IMR-90 (cell line): ENCODE data around the gene SLC45A2. TPM values are rescaled to one million over a fixed set of nuclear protein-coding genes. Genes with fewer than 3 reads are reported as not detected.
"Not testable (repeated sequence)": the region's sequence is repeated elsewhere in the genome, so short reads cannot be mapped to it uniquely, and the experiment has no call there.

Source experiments
- ATAC-seq: fragments of 200-7000 bp; cut with Tn5 transposase; 2 replicates; pipeline ENCODE4 v1.9.1; 2020; ENCODE audit warnings: low read depth, mild to moderate bottlenecking, moderate library complexity
- BruUV-seq: library from RNA; stranded (reverse); fragments of 400-500 nt; replicated peaks from 2 replicates; lab custom pipeline; 2021; lab: Mats Ljungman, UMichigan
- CTCF ChIA-PET: fragments of 300-600 bp; formaldehyde crosslinking; extraction: SDS; loops from one replicate; lab custom pipeline; 2021; ENCODE audit warnings: antibody characterized with exemption; lab: Yijun Ruan, JAX
- POLR2A ChIA-PET: fragments of 300-600 bp; sonication (Branson Sonifier 250); formaldehyde crosslinking; loops from one replicate; lab custom pipeline; 2022; ENCODE audit warnings: antibody characterized with exemption; ENCODE audit not compliant: unreplicated experiment; lab: Charles Lee
- DNase-seq: peaks from one replicate; pipeline ENCODE4 v3.0.0; 2013
- H2AFZ ChIP-seq: replicated peaks from 2 replicates; pipeline ENCODE3; 2013; ENCODE audit warnings: low read length, mild to moderate bottlenecking; ENCODE audit not compliant: poor library complexity
- H2AK5ac ChIP-seq: 2 replicates; pipeline ENCODE4 v1.6.1; 2013; ENCODE audit warnings: low read depth, low read length, inconsistent platforms
- H2AK9ac ChIP-seq: replicated peaks from 2 replicates; pipeline ENCODE3; 2013; ENCODE audit warnings: mild to moderate bottlenecking, low read depth, low read length, moderate library complexity; ENCODE audit not compliant: poor library complexity
- H2BK120ac ChIP-seq: 2 replicates; pipeline ENCODE4 v1.6.1; 2013; ENCODE audit warnings: low read depth, low read length, inconsistent platforms
- H2BK15ac ChIP-seq: 3 replicates; pipeline ENCODE4 v1.6.1; 2013; ENCODE audit warnings: low read depth, low read length, inconsistent platforms
- H2BK20ac ChIP-seq: 2 replicates; pipeline ENCODE4 v1.6.1; 2013; ENCODE audit warnings: low read depth, mild to moderate bottlenecking, inconsistent platforms, low read length, moderate library complexity
- H2BK5ac ChIP-seq: 2 replicates; pipeline ENCODE4 v1.6.1; 2013; ENCODE audit warnings: mild to moderate bottlenecking, low read depth, low read length, inconsistent platforms; ENCODE audit not compliant: poor library complexity, severe bottlenecking
- H3K14ac ChIP-seq: replicated peaks from 2 replicates; pipeline ENCODE4 v1.6.1; 2013; ENCODE audit warnings: low read depth, low read length, inconsistent platforms
- H3K18ac ChIP-seq: 2 replicates; pipeline ENCODE4 v1.6.1; 2013; ENCODE audit warnings: low read depth, low read length, control low read depth
- H3K23ac ChIP-seq: 2 replicates; pipeline ENCODE4 v1.6.1; 2013; ENCODE audit warnings: low read depth, low read length, inconsistent platforms
- H3K27ac ChIP-seq: 2 replicates; pipeline ENCODE4 v1.5.1; 2013; ENCODE audit warnings: mild to moderate bottlenecking, control low read depth, low read length; ENCODE audit not compliant: insufficient read depth
- H3K27me3 ChIP-seq: 2 replicates; pipeline ENCODE4 v1.6.1; 2013; ENCODE audit warnings: low read length; ENCODE audit not compliant: control insufficient read depth, insufficient read depth
- H3K36me3 ChIP-seq: 2 replicates; pipeline ENCODE4 v1.6.1; 2013; ENCODE audit warnings: low read length, mixed read lengths; ENCODE audit not compliant: control insufficient read depth, insufficient read depth
- H3K4ac ChIP-seq: 2 replicates; pipeline ENCODE4 v1.6.1; 2013; ENCODE audit warnings: low read depth, low read length, inconsistent platforms
- H3K4me1 ChIP-seq: 2 replicates; pipeline ENCODE4 v1.6.1; 2013; ENCODE audit warnings: low read length, mixed read lengths; ENCODE audit not compliant: control insufficient read depth, insufficient read depth
- H3K4me2 ChIP-seq: 2 replicates; pipeline ENCODE4 v1.6.1; 2013; ENCODE audit warnings: low read depth, mild to moderate bottlenecking, control low read depth, low read length, moderate library complexity
- H3K4me3 ChIP-seq: 2 replicates; pipeline ENCODE4 v1.5.1; 2013; ENCODE audit warnings: low read depth, mild to moderate bottlenecking, control low read depth, low read length, moderate library complexity; ENCODE audit not compliant: insufficient read depth
- H3K56ac ChIP-seq: 2 replicates; pipeline ENCODE4 v1.6.1; 2013; ENCODE audit warnings: low read length, inconsistent platforms; ENCODE audit not compliant: insufficient read depth; ENCODE audit errors: extremely low read depth
- H3K79me1 ChIP-seq, 2 experiments: 2 replicates each; pipeline ENCODE4 v1.6.1; 2013; ENCODE audit warnings: low read length in 2 of 2, inconsistent platforms in 1 of 2, low read depth in 1 of 2
- H3K9ac ChIP-seq: 2 replicates; pipeline ENCODE4 v1.6.1; 2013; ENCODE audit warnings: low read depth, low read length, control low read depth
- H3K9me1 ChIP-seq: 2 replicates; pipeline ENCODE4 v1.6.1; 2013; ENCODE audit warnings: low read length, inconsistent platforms; ENCODE audit not compliant: insufficient read depth
- H3K9me3 ChIP-seq: 2 replicates; pipeline ENCODE4 v1.6.1; 2013; ENCODE audit warnings: low read length; ENCODE audit not compliant: control insufficient read depth, insufficient read depth
- H4K20me1 ChIP-seq: 2 replicates; pipeline ENCODE4 v1.6.1; 2013; ENCODE audit warnings: low read length, inconsistent platforms; ENCODE audit not compliant: insufficient read depth
- H4K5ac ChIP-seq: 2 replicates; pipeline ENCODE4 v1.6.1; 2013; ENCODE audit warnings: mild to moderate bottlenecking, low read depth, low read length, control low read depth
- H4K8ac ChIP-seq, 2 experiments: 2 replicates each; pipeline ENCODE4 v1.6.1; 2013; ENCODE audit warnings: low read depth in 2 of 2, low read length in 2 of 2, control low read depth in 1 of 2, inconsistent platforms in 1 of 2
- H4K91ac ChIP-seq: 2 replicates; pipeline ENCODE4 v1.6.1; 2013; ENCODE audit warnings: low read depth, low read length, inconsistent platforms; ENCODE audit not compliant: insufficient read depth
- MAFK ChIP-seq: IDR thresholded peaks from 2 replicates; pipeline ENCODE4 v1.6.1; 2012; ENCODE audit warnings: low read depth, low read length, improper control_type of control experiment
- RCOR1 ChIP-seq: IDR thresholded peaks from 2 replicates; pipeline ENCODE4 v1.6.1; 2012; ENCODE audit warnings: mild to moderate bottlenecking, low read length, improper control_type of control experiment; ENCODE audit not compliant: insufficient replicate concordance
- WGBS, 2 experiments: methylation state at CpG; one replicate each; pipeline versions ENCODE4 v1.1.5 to v1.1.7; 2013; ENCODE audit warnings: missing lambda C conversion rate in 2 of 2; ENCODE audit not compliant: insufficient read length in 1 of 2; ENCODE audit errors: extremely low coverage in 2 of 2; 5-methylcytosine and 5-hydroxymethylcytosine counted together
- dilution Hi-C: fragments of 300-500 bp; cut with HindIII; formaldehyde crosslinking; loops from one replicate; pipeline ENCODE4 v1.14.3; 2018; ENCODE audit warnings: low sequenced_read_pairs; ENCODE audit not compliant: unreplicated experiment
- in situ Hi-C: fragments of 300-500 bp; cut with MboI; formaldehyde crosslinking; loops from 3 replicates; pipeline ENCODE4 v1.14.3; 2019; ENCODE audit warnings: low sequenced_read_pairs, inconsistent platforms, mixed read lengths
- intact Hi-C: fragments of 100-400 bp; cut with micrococcal nuclease; formaldehyde crosslinking; loops from 2 replicates; pipeline ENCODE4 v1.10.0; 2022
- polyA plus RNA-seq, 3 experiments: library from polyadenylated mRNA; depleted of rRNA; stranded (reverse); fragments of >200 nt; gene quantifications; 2 replicates each; pipeline ENCODE4 v1.2.3, GENCODE V29; 2012; ENCODE audit warnings: low replicate concordance in 1 of 3
- total RNA-seq: library from RNA; depleted of rRNA; stranded (reverse); fragments of >200 nt; gene quantifications from 2 replicates; pipeline ENCODE4 v1.2.3, GENCODE V29; 2012

Gene SLC45A2
- total and polyA plus RNA-seq, 2 of the 4 experiments (the other 2 are of a cell fraction) = 0.07 TPM; not detected in 1

GRCh38 chr5:34031117-34031516 lies 46.6 kb upstream of the SLC45A2 start:
- Histone ChIP-seq H2AK9ac (no peak overlapping the region), H2AK5ac (no peak overlapping the region), H3K18ac (no peak overlapping the region), H2BK20ac (no peak overlapping the region), H2BK120ac (no peak overlapping the region), H3K9me3 (no peaks in the 10 kb centered on the region), H3K9ac (no peak overlapping the region), H4K5ac (no peak overlapping the region), H3K79me1 (no peaks in the 10 kb centered on the region), H2BK5ac (no peak overlapping the region), H3K27ac (no peak overlapping the region), H3K4ac (no peak overlapping the region), H4K20me1 (no peaks in the 10 kb centered on the region), H2AFZ (no peak overlapping the region), H3K14ac (no peak overlapping the region), H2BK15ac (no peak overlapping the region), H3K4me2 (no peak overlapping the region), H3K4me1 (no peaks in the 10 kb centered on the region), H3K9me1 (no peaks in the 10 kb centered on the region; the same call in 1 of the 2 replicates), H4K91ac (no peak overlapping the region), H3K56ac (no peak overlapping the region), H3K36me3 (no peaks in the 10 kb centered on the region), H4K8ac (no peak overlapping the region), H3K4me3 (no peak overlapping the region), H3K27me3 (no peaks in the 10 kb centered on the region), H3K23ac (no peak overlapping the region)
- BruUV-seq = no TSS peak
- dilution Hi-C loops (no loop called here), in situ Hi-C loops (no loop called here), intact Hi-C loops (no loop called here)
- ATAC-seq (no peak), DNase-seq (no peak)
- WGBS, 2 experiments = no CpG with 5 or more reads among the region's 2 CpGs
- no peak for TF ChIP-seq RCOR1
- TF ChIP-seq MAFK = peak; percentile 52
- CTCF ChIA-PET = no interaction called here
- POLR2A ChIA-PET = no interaction called here

DNA sequence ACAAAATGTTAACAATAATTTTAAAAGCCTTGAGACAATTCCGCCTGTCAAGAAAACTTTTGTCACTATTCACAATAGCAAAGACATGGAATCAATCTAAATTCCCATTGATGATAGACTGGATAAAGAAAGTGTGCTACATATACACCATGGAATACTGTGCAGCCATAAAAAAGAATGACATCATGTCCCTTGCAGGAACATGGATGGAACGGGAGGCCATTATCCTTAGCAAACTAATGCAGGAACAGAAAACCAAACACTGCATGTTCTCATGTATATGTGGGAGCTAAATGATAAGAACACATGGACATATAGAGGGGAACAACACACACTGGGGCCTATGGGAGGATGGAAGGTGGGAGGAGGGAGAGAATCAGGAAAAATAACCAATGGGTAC lies 46.1 kb upstream of the SLC45A2 start:
- ATAC-seq, dilution Hi-C loops, H3K9ac ChIP-seq, H3K9me1 ChIP-seq, H3K18ac ChIP-seq, H3K9me3 ChIP-seq, H3K4me3 ChIP-seq, in situ Hi-C loops, H2AFZ ChIP-seq, H3K4me1 ChIP-seq, H3K79me1 ChIP-seq, H3K4ac ChIP-seq, H4K91ac ChIP-seq, H4K8ac ChIP-seq, POLR2A ChIA-PET, H2BK120ac ChIP-seq, H3K56ac ChIP-seq, H3K4me2 ChIP-seq, H3K36me3 ChIP-seq, H2BK15ac ChIP-seq, H3K14ac ChIP-seq, H2BK5ac ChIP-seq, BruUV-seq, H4K5ac ChIP-seq, H4K20me1 ChIP-seq, H3K27me3 ChIP-seq, H3K23ac ChIP-seq, H2AK9ac ChIP-seq, intact Hi-C loops, H2BK20ac ChIP-seq, H2AK5ac ChIP-seq, H3K27ac ChIP-seq, CTCF ChIA-PET, DNase-seq: not testable (repeated sequence)
- no CpG with 5 or more reads among the region's 2 CpGs for WGBS, 2 experiments
